Measurements from ENCODE around the gene SNAP47. TPM values are rescaled to one million over a fixed set of nuclear protein-coding genes. Genes with fewer than 3 reads are reported as not detected.
"Not testable (repeated sequence)": the region's sequence is repeated elsewhere in the genome, so short reads cannot be mapped to it uniquely, and the experiment has no call there.

SNAP47 gene
- total and polyA plus RNA-seq, 2 of the 4 experiments (the other 2 are of a cell fraction), result 39.4 to 72.9 TPM

- no peaks in the 10 kb centered on the region for H3K36me3 ChIP-seq (ENCODE audit: control insufficient read depth, insufficient read depth, low read length)
- no peak overlapping the region for H2AFZ ChIP-seq (replicated peaks; ENCODE audit: low read length, poor library complexity)
- no peak overlapping the region for H4K5ac ChIP-seq (ENCODE audit: low read depth, low read length)
- H2BK20ac ChIP-seq (ENCODE audit: low read depth, low read length), result no peak overlapping the region
- 40% methylated on average over 1 of the region's 1 CpG; no CpG with 5 or more reads in 1 of the 2 experiments for WGBS, 2 experiments (ENCODE audit: extremely low coverage in 2 of 2, insufficient read length in 1 of 2)
- H2BK120ac ChIP-seq (ENCODE audit: low read depth, low read length), result no peak overlapping the region
- no peak overlapping the region for H2BK15ac ChIP-seq (ENCODE audit: low read depth, low read length)
- no peak overlapping the region for H3K9ac ChIP-seq (ENCODE audit: low read depth, low read length)
- no peaks in the 10 kb centered on the region for H4K20me1 ChIP-seq (ENCODE audit: insufficient read depth, low read length)
- H3K4ac ChIP-seq (ENCODE audit: low read depth, low read length), result no peak overlapping the region
- H3K56ac ChIP-seq (ENCODE audit: extremely low read depth, insufficient read depth, low read length), result no peak overlapping the region
- no peaks in the 10 kb centered on the region for H3K27me3 ChIP-seq (ENCODE audit: control insufficient read depth, insufficient read depth, low read length)
- H3K4me1 ChIP-seq (ENCODE audit: control insufficient read depth, insufficient read depth, low read length), result no peaks in the 10 kb centered on the region
- no peak overlapping the region for H3K14ac ChIP-seq (replicated peaks; ENCODE audit: low read depth, low read length)
- intact Hi-C loops (cut with micrococcal nuclease) (no loop called here), in situ Hi-C loops (cut with MboI; ENCODE audit: low sequenced_read_pairs) (no loop called here), dilution Hi-C loops (cut with HindIII; ENCODE audit: low sequenced_read_pairs, unreplicated experiment) (no loop called here)
- no TSS peak for BruUV-seq (replicated peaks)
- CTCF ChIA-PET, result no interaction called here
- H3K18ac ChIP-seq (ENCODE audit: low read depth, low read length), result no peak overlapping the region
- H2BK5ac ChIP-seq (ENCODE audit: low read depth, low read length, poor library complexity, severe bottlenecking), result no peak overlapping the region
- POLR2A ChIA-PET (ENCODE audit: unreplicated experiment), result no interaction called here
- H4K8ac ChIP-seq (ENCODE audit: low read depth in 2 of 2, low read length in 2 of 2), result no peak overlapping the region
- H3K4me3 ChIP-seq (ENCODE audit: insufficient read depth, low read depth, low read length), result no peak overlapping the region
- DNase-seq (no peak), ATAC-seq (ENCODE audit: low read depth) (no peak)
- TF ChIP-seq SMC3 (IDR thresholded peaks at IDR 0.05; ENCODE audit: low read depth, low read length), result no peak
- no peak for TF ChIP-seq FOS (IDR thresholded peaks at IDR 0.05; ENCODE audit: low read depth, low read length)
- TF ChIP-seq CTCF (conservative IDR thresholded peaks at IDR 0.05; ENCODE audit: low read depth, low read length), result no peak
- no peak for TF ChIP-seq MAZ (IDR thresholded peaks at IDR 0.05; ENCODE audit: borderline replicate concordance, low read depth, low read length)
- H3K9me3 ChIP-seq (ENCODE audit: control insufficient read depth, insufficient read depth, low read length), result peaks cover 6% of the 10 kb centered on the region; the same call in 1 of the 2 replicates
- no peak overlapping the region for H2AK9ac ChIP-seq (replicated peaks; ENCODE audit: low read depth, low read length, poor library complexity)
- no peak overlapping the region for H3K27ac ChIP-seq (ENCODE audit: insufficient read depth, low read length)
- no peaks in the 10 kb centered on the region for H3K9me1 ChIP-seq (ENCODE audit: insufficient read depth, low read length)
- H2AK5ac ChIP-seq (ENCODE audit: low read depth, low read length), result no peak overlapping the region
- no peak overlapping the region for H3K4me2 ChIP-seq (ENCODE audit: low read depth, low read length)
- H3K79me1 ChIP-seq (ENCODE audit: low read depth in 1 of 2, low read length in 2 of 2), result no peaks in the 10 kb centered on the region
- no peak overlapping the region for H3K23ac ChIP-seq (ENCODE audit: low read depth, low read length)
- no peak overlapping the region for H4K91ac ChIP-seq (ENCODE audit: insufficient read depth, low read depth, low read length)
Measured at GRCh38 chr1:227709451-227709850, 25.8 kb upstream of the SNAP47 start.

- H3K27ac ChIP-seq (ENCODE audit: insufficient read depth, low read length); H3K18ac ChIP-seq (ENCODE audit: low read depth, low read length); H3K23ac ChIP-seq (ENCODE audit: low read depth, low read length); H3K9me3 ChIP-seq (ENCODE audit: control insufficient read depth, insufficient read depth, low read length); H3K4me3 ChIP-seq (ENCODE audit: insufficient read depth, low read depth, low read length); H3K4ac ChIP-seq (ENCODE audit: low read depth, low read length); H2BK15ac ChIP-seq (ENCODE audit: low read depth, low read length); H3K14ac ChIP-seq (replicated peaks; ENCODE audit: low read depth, low read length); H2BK120ac ChIP-seq (ENCODE audit: low read depth, low read length); H2AK9ac ChIP-seq (replicated peaks; ENCODE audit: low read depth, low read length, poor library complexity); H4K20me1 ChIP-seq (ENCODE audit: insufficient read depth, low read length); intact Hi-C loops (cut with micrococcal nuclease); dilution Hi-C loops (cut with HindIII; ENCODE audit: low sequenced_read_pairs, unreplicated experiment); H3K79me1 ChIP-seq (ENCODE audit: low read depth in 1 of 2, low read length in 2 of 2); H3K9ac ChIP-seq (ENCODE audit: low read depth, low read length); in situ Hi-C loops (cut with MboI; ENCODE audit: low sequenced_read_pairs); H3K27me3 ChIP-seq (ENCODE audit: control insufficient read depth, insufficient read depth, low read length); H2BK5ac ChIP-seq (ENCODE audit: low read depth, low read length, poor library complexity, severe bottlenecking); H4K8ac ChIP-seq (ENCODE audit: low read depth in 2 of 2, low read length in 2 of 2); CTCF ChIA-PET; H4K91ac ChIP-seq (ENCODE audit: insufficient read depth, low read depth, low read length); H4K5ac ChIP-seq (ENCODE audit: low read depth, low read length); BruUV-seq (replicated peaks); H3K4me2 ChIP-seq (ENCODE audit: low read depth, low read length); H3K36me3 ChIP-seq (ENCODE audit: control insufficient read depth, insufficient read depth, low read length); H2AFZ ChIP-seq (replicated peaks; ENCODE audit: low read length, poor library complexity); POLR2A ChIA-PET (ENCODE audit: unreplicated experiment); H3K9me1 ChIP-seq (ENCODE audit: insufficient read depth, low read length); H3K56ac ChIP-seq (ENCODE audit: extremely low read depth, insufficient read depth, low read length); H3K4me1 ChIP-seq (ENCODE audit: control insufficient read depth, insufficient read depth, low read length); DNase-seq; H2AK5ac ChIP-seq (ENCODE audit: low read depth, low read length); ATAC-seq (ENCODE audit: low read depth); H2BK20ac ChIP-seq (ENCODE audit: low read depth, low read length): not testable (repeated sequence)
- WGBS, 2 experiments (ENCODE audit: extremely low coverage in 2 of 2, insufficient read length in 1 of 2), result no CpG with 5 or more reads among the region's 24 CpGs
Measured at GRCh38 chr1:227710474-227710873, 24.8 kb upstream of the SNAP47 start.

Measured in IMR-90 (cell line).